MCF 10A (cell line): ENCODE results near the gene RUBCN. TPM values are rescaled to one million over a fixed set of nuclear protein-coding genes. Genes with fewer than 3 reads are reported as not detected.

ENCODE experiments used
- BruUV-seq: library from RNA; stranded (reverse); fragments of 400-500 nt; replicated peaks from 2 replicates; lab custom pipeline; 2021; lab: Mats Ljungman, UMichigan
- CTCF ChIA-PET: fragments of 300-600 bp; sonication (Branson Sonifier 250); formaldehyde crosslinking; extraction: SDS; loops from one replicate; lab custom pipeline; 2021; ENCODE audit warnings: antibody characterized with exemption, inconsistent platforms; lab: Yijun Ruan, JAX
- POLR2A ChIA-PET: fragments of 300-600, 350-650 bp; sonication (Branson Sonifier 250); formaldehyde crosslinking; extraction: SDS; loops from one replicate; lab custom pipeline; 2020; ENCODE audit warnings: antibody characterized with exemption, inconsistent platforms; lab: Yijun Ruan, JAX
- DNase-seq: peaks from one replicate; pipeline ENCODE4 v3.0.0-alpha.2; 2018; ENCODE audit not compliant: unreplicated experiment
- H3K27ac Mint-ChIP-seq: one replicate; pipeline ENCODE4 v1.8.0; 2022; ENCODE audit warnings: mild to moderate bottlenecking, low read depth, mixed read lengths; ENCODE audit not compliant: unreplicated experiment
- H3K27me3 Mint-ChIP-seq: one replicate; pipeline ENCODE4 v1.8.0; 2022; ENCODE audit warnings: mixed read lengths; ENCODE audit not compliant: insufficient read depth, unreplicated experiment
- H3K36me3 Mint-ChIP-seq: one replicate; pipeline ENCODE4 v1.8.0; 2022; ENCODE audit warnings: mild to moderate bottlenecking, moderate library complexity, mixed read lengths; ENCODE audit not compliant: insufficient read depth, unreplicated experiment
- H3K4me1 Mint-ChIP-seq: one replicate; pipeline ENCODE4 v1.8.0; 2022; ENCODE audit warnings: mixed read lengths; ENCODE audit not compliant: insufficient read depth, unreplicated experiment
- H3K4me3 Mint-ChIP-seq: one replicate; pipeline ENCODE4 v1.8.0; 2022; ENCODE audit warnings: mild to moderate bottlenecking, moderate library complexity, mixed read lengths; ENCODE audit not compliant: unreplicated experiment
- H3K9me3 Mint-ChIP-seq: one replicate; pipeline ENCODE4 v1.8.0; 2022; ENCODE audit warnings: mixed read lengths; ENCODE audit not compliant: unreplicated experiment
- CTCF ChIP-seq: fragments of 200-600 bp; IDR thresholded peaks from one replicate; pipeline ENCODE4 v1.8.0; 2022; ENCODE audit warnings: antibody characterized with exemption, mild to moderate bottlenecking; ENCODE audit not compliant: unreplicated experiment
- intact Hi-C: fragments of 100-400 bp; cut with micrococcal nuclease; formaldehyde crosslinking; loops from 2 replicates; pipeline ENCODE4 v1.14.1; 2022
- total RNA-seq: library from RNA; stranded (reverse); gene quantifications from 2 replicates; pipeline ENCODE4 v1.2.3, GENCODE V29; 2022

Gene RUBCN
- total RNA-seq, 1 experiment from 2014 or later = 29.9 TPM

GRCh38 chr3:197746801-197747237 is 10.1 kb upstream of the RUBCN start:
- peaks cover 7% of the 10 kb centered on the region for H3K36me3 Mint-ChIP-seq
- no peaks in the 10 kb centered on the region for H3K9me3 Mint-ChIP-seq
- H3K4me3 Mint-ChIP-seq = no peak overlapping the region
- no peaks in the 10 kb centered on the region for H3K27me3 Mint-ChIP-seq
- no peak for TF ChIP-seq CTCF
- intact Hi-C loops = no loop called here
- ChIA-PET POLR2A (interaction anchor here (1.2 to 7.1 kb wide), 3 partner anchors 11 to 13 kb away, joined by 3 to 76 read pairs (median 6); partner anchors contain the start of gene RUBCN), CTCF (no interaction called here)
- BruUV-seq = no TSS peak
- H3K4me1 Mint-ChIP-seq = peaks cover 14% of the 10 kb centered on the region
- DNase-seq = no peak
- H3K27ac Mint-ChIP-seq = no peak overlapping the region

GRCh38 chr3:197746209-197746608 is 9.5 kb upstream of the RUBCN start:
- no peak overlapping the region for H3K27ac Mint-ChIP-seq
- ChIA-PET CTCF (interaction anchor here (0.6 kb wide), 1 partner anchor 1209 kb away, joined by 3 read pairs; no protein-coding TSS in a partner anchor), POLR2A (interaction anchor here (1.0 to 7.1 kb wide), 4 partner anchors 10 to 47 kb away, joined by 3 to 76 read pairs (median 4); partner anchors contain the start of gene RUBCN)
- TF ChIP-seq CTCF = no peak
- H3K9me3 Mint-ChIP-seq = no peaks in the 10 kb centered on the region
- H3K4me1 Mint-ChIP-seq = peaks cover 14% of the 10 kb centered on the region
- intact Hi-C loops = no loop called here
- no TSS peak for BruUV-seq
- no peaks in the 10 kb centered on the region for H3K27me3 Mint-ChIP-seq
- peaks cover 7% of the 10 kb centered on the region for H3K36me3 Mint-ChIP-seq
- no peak overlapping the region for H3K4me3 Mint-ChIP-seq
- no peak for DNase-seq

- intact Hi-C loops = no loop called here
- BruUV-seq = no TSS peak
- Mint-ChIP-seq H3K4me3 (no peak overlapping the region), H3K27ac (no peak overlapping the region), H3K27me3 (no peaks in the 10 kb centered on the region), H3K36me3 (peaks cover 7% of the 10 kb centered on the region), H3K4me1 (peaks cover 5% of the 10 kb centered on the region), H3K9me3 (no peaks in the 10 kb centered on the region)
- ChIA-PET POLR2A (interaction anchor here (0.8 to 2.1 kb wide), 2 partner anchors 16 to 52 kb away, joined by 4 read pairs; no protein-coding TSS in a partner anchor), CTCF (no interaction called here)
- no peak for TF ChIP-seq CTCF
- no peak for DNase-seq
These were observed 6.1 kb upstream of the RUBCN start for GRCh38 chr3:197742787-197743186.

- Mint-ChIP-seq H3K4me1 (peaks cover 20% of the 10 kb centered on the region), H3K27me3 (no peaks in the 10 kb centered on the region), H3K27ac (no peak overlapping the region), H3K36me3 (no peaks in the 10 kb centered on the region), H3K9me3 (no peaks in the 10 kb centered on the region), H3K4me3 (peak overlapping the region; percentile 82)
- no peak for DNase-seq
- ChIA-PET POLR2A (interaction anchor here (0.7 to 6.3 kb wide), 7 partner anchors 10 to 55 kb away, joined by 3 to 105 read pairs (median 4); partner anchors contain the start of gene FYTTD1), CTCF (interaction anchor here (0.9 kb wide), 1 partner anchor 11 kb away, joined by 3 read pairs; no protein-coding TSS in a partner anchor)
- intact Hi-C loops = loop anchor here (1.0 to 2.0 kb wide), 2 partner anchors 26 to 65 kb away; no protein-coding TSS in a partner anchor
- BruUV-seq = no TSS peak
- no peak for TF ChIP-seq CTCF
These were observed 1.2 kb upstream of the RUBCN start for GRCh38 chr3:197737749-197738462.
